SH-SY5Y (cell line): ENCODE data around the gene CCDC63.

Experiments
- GATA2 ChIP-seq: IDR thresholded peaks from 2 replicates; pipeline ENCODE4 v1.6.1; 2011; ENCODE audit warnings: mild to moderate bottlenecking, low read depth, low read length
- GATA3 ChIP-seq: IDR thresholded peaks from 2 replicates; pipeline ENCODE4 v1.6.1; 2011; ENCODE audit warnings: low read depth, mild to moderate bottlenecking, low read length, moderate library complexity

- no peak for TF ChIP-seq GATA3
- no peak for TF ChIP-seq GATA2
These were observed 30.5 kb upstream of the CCDC63 start for GRCh38 chr12:110816248-110816647.
